Lower lobe of right lung (tissue), 2 donors: ENCODE measurements around the gene CA12. TPM values are rescaled to one million over a fixed set of nuclear protein-coding genes. Genes with fewer than 3 reads are reported as not detected.
"Not testable (repeated sequence)": the region's sequence is repeated elsewhere in the genome, so short reads cannot be mapped to it uniquely, and the experiment has no call there.

Experiments used
- ATAC-seq, 2 donors: fragments of 200-7000 bp; cut with Tn5 transposase; one replicate each; pipeline ENCODE4 v1.9.1; 2020 to 2022; ENCODE audit warnings: mild to moderate bottlenecking in 2 of 2, moderate library complexity in 2 of 2
- DNase-seq: peaks from one replicate; pipeline ENCODE4 v3.0.0-alpha.2; 2020
- H3K27ac ChIP-seq: fragments of 200-600 bp; one replicate; pipeline ENCODE4 v1.8.0; 2022
- H3K27me3 ChIP-seq: fragments of 200-600 bp; one replicate; pipeline ENCODE4 v1.8.0; 2022; ENCODE audit warnings: low read depth
- H3K36me3 ChIP-seq: fragments of 200-600 bp; one replicate; pipeline ENCODE4 v1.8.0; 2022; ENCODE audit warnings: mild to moderate bottlenecking
- H3K4me1 ChIP-seq: fragments of 200-600 bp; one replicate; pipeline ENCODE4 v1.8.0; 2022
- H3K4me3 ChIP-seq: fragments of 200-600 bp; one replicate; pipeline ENCODE4 v1.8.0; 2022; ENCODE audit warnings: mild to moderate bottlenecking
- H3K9me3 ChIP-seq: fragments of 200-600 bp; one replicate; pipeline ENCODE4 v1.8.0; 2022
- intact Hi-C: fragments of 100-400 bp; cut with DNase I; formaldehyde crosslinking; loops from one replicate; pipeline ENCODE4 v1.11.0; 2022
- total RNA-seq: library from RNA; stranded (reverse); fragmentation: NEBNext Ultra II Directional; extraction: Animal tissue kit (Norgen Biotek cat#: 25700); gene quantifications from one replicate; pipeline ENCODE4 v1.2.1, GENCODE V29; 2021
- TF ChIP-seq, protein P1 (sequence below): fragments of 200-600 bp; IDR thresholded peaks from one replicate; pipeline ENCODE4 v1.8.0; 2022; ENCODE audit warnings: antibody characterized with exemption, mild to moderate bottlenecking
- donor health status: DM: no; HTN: yes; CAD: no; lungs with severe emphysema.

CA12 gene
- total RNA-seq, 1 donor from 2014 or later: 4.9 TPM

DNA sequence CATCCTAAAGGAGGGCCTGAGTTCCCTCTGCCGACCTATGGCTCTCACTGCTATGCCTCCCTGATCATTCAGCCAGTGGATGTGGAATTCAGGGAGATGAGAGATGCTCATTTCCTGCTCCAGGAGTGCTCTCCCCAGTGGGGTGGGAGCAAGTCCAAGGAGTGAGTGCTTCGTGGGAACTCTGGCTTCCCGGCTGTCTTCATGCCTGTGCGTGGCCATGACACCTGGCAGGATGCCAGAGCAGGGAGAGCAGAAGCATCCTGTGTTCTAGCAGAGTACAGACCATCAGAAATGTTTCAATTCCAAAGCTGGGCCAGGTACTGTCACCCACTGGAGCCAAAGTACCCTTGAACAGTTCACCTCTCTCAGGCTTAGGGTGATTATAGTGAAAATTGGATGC lies 59.1 kb downstream of the CA12 start:
- H3K9me3 ChIP-seq: no peaks in the 10 kb centered on the region
- no peaks in the 10 kb centered on the region for H3K27me3 ChIP-seq
- no peak overlapping the region for H3K4me3 ChIP-seq
- TF ChIP-seq, protein P1, sequence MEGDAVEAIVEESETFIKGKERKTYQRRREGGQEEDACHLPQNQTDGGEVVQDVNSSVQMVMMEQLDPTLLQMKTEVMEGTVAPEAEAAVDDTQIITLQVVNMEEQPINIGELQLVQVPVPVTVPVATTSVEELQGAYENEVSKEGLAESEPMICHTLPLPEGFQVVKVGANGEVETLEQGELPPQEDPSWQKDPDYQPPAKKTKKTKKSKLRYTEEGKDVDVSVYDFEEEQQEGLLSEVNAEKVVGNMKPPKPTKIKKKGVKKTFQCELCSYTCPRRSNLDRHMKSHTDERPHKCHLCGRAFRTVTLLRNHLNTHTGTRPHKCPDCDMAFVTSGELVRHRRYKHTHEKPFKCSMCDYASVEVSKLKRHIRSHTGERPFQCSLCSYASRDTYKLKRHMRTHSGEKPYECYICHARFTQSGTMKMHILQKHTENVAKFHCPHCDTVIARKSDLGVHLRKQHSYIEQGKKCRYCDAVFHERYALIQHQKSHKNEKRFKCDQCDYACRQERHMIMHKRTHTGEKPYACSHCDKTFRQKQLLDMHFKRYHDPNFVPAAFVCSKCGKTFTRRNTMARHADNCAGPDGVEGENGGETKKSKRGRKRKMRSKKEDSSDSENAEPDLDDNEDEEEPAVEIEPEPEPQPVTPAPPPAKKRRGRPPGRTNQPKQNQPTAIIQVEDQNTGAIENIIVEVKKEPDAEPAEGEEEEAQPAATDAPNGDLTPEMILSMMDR: no peak
- DNase-seq (no peak), ATAC-seq (no peak)
- intact Hi-C loops: no loop called here
- no peak overlapping the region for H3K27ac ChIP-seq
- H3K4me1 ChIP-seq: no peaks in the 10 kb centered on the region
- H3K36me3 ChIP-seq: no peaks in the 10 kb centered on the region

DNA sequence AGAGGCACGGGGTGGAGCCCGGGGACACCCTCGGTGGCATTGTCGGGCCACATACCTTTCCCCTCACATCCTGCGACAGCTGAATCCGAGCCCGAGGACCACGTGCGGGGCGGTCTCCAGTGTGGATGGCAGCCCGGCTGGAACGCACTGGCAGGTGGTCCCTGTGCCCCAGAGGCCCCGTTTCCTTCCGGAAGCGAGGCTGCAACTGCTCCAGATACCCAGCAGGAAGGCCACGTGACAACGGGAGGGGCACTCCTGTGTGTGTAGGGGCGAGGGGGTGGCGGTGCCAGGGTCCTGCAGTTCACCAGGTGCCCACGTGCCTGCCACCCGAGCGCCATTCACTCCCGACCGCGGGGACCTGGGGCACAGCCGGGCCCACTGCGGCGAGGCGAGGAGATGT lies 60.2 kb downstream of the CA12 start:
- TF ChIP-seq, protein P1: no peak
- intact Hi-C loops: no loop called here
- DNase-seq (no peak), ATAC-seq (no peak)
- Histone ChIP-seq H3K4me3 (no peak overlapping the region), H3K4me1 (no peaks in the 10 kb centered on the region), H3K36me3 (no peaks in the 10 kb centered on the region), H3K27ac (no peak overlapping the region), H3K9me3 (no peaks in the 10 kb centered on the region), H3K27me3 (no peaks in the 10 kb centered on the region)

DNA sequence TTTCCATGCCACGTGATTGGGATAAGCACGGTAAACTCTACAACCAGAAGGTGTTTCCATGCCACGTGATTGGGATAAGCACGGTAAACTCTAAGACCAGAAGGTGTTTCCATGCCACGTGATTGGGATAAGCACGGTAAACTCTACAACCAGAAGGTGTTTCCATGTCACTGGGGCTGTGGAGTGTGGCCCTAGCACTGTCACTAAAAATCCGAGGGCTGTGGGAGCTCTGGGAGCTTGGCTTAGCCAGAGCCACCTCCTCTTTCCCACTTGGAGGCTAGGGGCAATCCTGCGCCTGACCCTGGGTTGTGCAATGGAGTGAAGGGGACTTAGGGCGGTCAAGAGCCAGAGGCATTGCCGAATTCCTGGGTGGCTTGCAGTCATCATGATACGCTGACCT lies 60.7 kb downstream of the CA12 start:
- intact Hi-C loops, H3K27me3 ChIP-seq, DNase-seq, H3K27ac ChIP-seq, H3K36me3 ChIP-seq, ATAC-seq, H3K4me3 ChIP-seq, H3K4me1 ChIP-seq, H3K9me3 ChIP-seq: not testable (repeated sequence)

DNA sequence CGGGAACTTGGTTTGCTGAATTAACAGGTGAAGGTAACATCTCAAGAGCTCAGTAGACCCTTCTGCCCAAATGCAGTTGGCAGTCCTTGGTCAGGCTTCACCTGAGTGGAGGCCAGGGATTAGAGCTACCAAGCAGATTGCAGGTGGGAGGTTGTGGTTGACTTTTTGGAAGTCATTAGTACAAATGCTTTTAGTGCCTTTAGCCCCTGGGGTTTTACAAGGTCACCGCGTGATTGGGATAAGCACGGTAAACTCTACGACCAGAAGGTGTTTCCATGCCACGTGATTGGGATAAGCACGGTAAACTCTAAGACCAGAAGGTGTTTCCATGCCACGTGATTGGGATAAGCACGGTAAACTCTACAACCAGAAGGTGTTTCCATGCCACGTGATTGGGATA lies 61.2 kb downstream of the CA12 start:
- intact Hi-C loops, H3K36me3 ChIP-seq, H3K27me3 ChIP-seq, H3K4me1 ChIP-seq, H3K4me3 ChIP-seq, H3K27ac ChIP-seq, DNase-seq, ATAC-seq, H3K9me3 ChIP-seq: not testable (repeated sequence)

DNA sequence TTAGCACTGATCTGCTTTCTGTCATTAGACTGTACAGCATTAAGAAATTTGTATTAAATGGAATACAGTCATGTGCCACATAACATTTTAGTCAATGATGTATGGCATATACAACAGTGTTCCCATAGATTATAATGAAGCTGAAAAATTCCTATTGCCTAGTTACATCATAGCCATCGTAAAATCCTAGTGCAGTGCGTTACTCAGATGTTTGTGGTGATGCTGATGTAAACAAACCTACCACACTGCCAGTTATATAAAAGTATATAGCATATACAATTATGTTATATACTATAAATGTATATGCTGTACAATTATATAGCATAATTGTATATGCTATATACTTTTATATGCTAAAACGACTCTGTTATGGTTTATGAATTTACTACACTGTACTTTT lies 62.6 kb downstream of the CA12 start:
- TF ChIP-seq, protein P1: no peak
- Histone ChIP-seq H3K27ac (no peak overlapping the region), H3K36me3 (no peaks in the 10 kb centered on the region), H3K4me3 (no peak overlapping the region), H3K9me3 (no peaks in the 10 kb centered on the region), H3K4me1 (no peaks in the 10 kb centered on the region), H3K27me3 (no peaks in the 10 kb centered on the region)
- ATAC-seq (no peak), DNase-seq (no peak)
- intact Hi-C loops: no loop called here

DNA sequence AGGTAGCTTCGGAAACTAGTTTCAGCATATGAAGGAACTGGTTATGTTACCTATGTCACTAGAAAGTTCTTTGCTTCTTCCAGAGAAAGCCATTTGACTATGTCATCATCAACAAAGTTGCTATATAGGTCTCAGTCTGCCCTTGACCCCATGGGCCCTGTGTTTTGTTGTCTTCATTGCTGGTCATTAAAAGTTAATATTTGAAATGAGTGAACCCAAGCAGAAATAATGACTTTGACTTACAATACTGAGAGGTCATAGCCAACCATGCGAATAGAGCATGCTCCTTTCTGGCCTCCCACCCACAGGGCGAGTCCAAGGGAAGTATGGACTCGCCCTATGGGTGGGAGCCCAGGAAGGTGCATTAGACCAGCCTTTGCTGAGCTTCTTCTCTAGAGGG lies 63.3 kb downstream of the CA12 start:
- H3K27ac ChIP-seq: no peak overlapping the region
- H3K4me3 ChIP-seq: no peak overlapping the region
- DNase-seq (no peak), ATAC-seq (no peak)
- H3K36me3 ChIP-seq: no peaks in the 10 kb centered on the region
- TF ChIP-seq, protein P1: no peak
- no peaks in the 10 kb centered on the region for H3K27me3 ChIP-seq
- H3K9me3 ChIP-seq: no peaks in the 10 kb centered on the region
- intact Hi-C loops: no loop called here
- H3K4me1 ChIP-seq: no peaks in the 10 kb centered on the region

DNA sequence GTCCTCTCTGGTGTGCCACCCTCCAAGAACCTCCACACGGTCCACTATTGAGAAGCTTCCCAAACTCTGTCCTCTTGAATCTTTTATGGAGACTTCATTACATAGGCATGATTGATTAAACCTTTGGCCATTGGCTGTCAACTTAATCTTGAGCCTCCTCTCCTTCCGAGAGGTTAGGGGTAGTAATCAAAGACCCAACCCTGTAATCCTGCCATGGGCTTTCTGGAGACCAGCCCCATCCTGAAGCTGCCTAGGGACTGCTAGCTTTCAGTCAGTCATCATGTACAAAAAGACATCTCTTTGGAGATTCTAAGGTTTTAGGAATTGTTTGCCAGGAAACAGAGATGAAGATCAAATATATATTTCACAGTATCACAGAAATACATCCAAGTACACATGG lies 67.2 kb downstream of the CA12 start:
- H3K4me1 ChIP-seq: no peaks in the 10 kb centered on the region
- H3K9me3 ChIP-seq: no peaks in the 10 kb centered on the region
- no peak overlapping the region for H3K4me3 ChIP-seq
- H3K36me3 ChIP-seq: peaks cover 2% of the 10 kb centered on the region
- TF ChIP-seq, protein P1: no peak
- H3K27me3 ChIP-seq: no peaks in the 10 kb centered on the region
- ATAC-seq (no peak), DNase-seq (no peak)
- H3K27ac ChIP-seq: no peak overlapping the region
- intact Hi-C loops: no loop called here
